ENCODE data around the gene DEPDC4. TPM values are rescaled to one million over a fixed set of nuclear protein-coding genes. Genes with fewer than 3 reads are reported as not detected.
"Not testable (repeated sequence)": the region's sequence is repeated elsewhere in the genome, so short reads cannot be mapped to it uniquely, and the experiment has no call there.

Gene DEPDC4
- total RNA-seq, 4 donors from 2014 or later: 1.2 TPM; not detected in 3

DNA sequence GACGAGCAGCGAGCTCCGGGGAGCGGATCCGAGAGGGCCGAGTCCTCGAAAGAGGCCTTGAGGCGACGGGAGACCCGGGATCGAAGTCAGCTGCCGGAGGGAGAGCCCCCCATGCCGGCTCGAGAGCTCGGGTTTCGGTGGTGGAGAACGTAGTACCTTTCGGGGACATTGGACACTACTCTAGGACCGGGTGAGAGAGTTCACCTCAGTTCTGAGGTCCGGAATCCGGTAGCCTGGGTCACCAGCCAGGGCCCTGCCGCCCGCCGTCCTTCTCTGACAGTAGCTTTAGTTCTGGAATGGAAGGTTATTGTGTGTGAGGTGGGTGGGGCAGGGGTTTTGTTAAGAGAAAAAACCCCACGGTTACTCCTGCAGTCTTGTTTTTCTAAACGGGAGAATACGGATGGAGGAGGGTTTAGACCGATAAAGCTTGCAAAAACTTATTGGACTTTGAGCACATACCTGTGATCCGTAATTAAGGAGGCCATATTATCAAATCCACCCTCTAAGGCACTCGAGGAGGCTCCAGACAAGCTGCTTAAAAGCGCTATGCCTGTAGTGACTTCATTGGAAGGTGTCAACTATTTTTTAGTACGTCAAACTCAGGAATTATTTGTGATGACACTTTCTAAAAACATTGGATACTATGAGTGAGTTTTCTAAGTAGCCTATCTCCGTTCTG is 863 bp upstream of the DEPDC4 start:
- Histone ChIP-seq H3K4me1 (peaks cover 0 to 49% (median 25%) of the 10 kb centered on the region in 4 donors), H3K27me3 (no peaks in the 10 kb centered on the region)

DNA sequence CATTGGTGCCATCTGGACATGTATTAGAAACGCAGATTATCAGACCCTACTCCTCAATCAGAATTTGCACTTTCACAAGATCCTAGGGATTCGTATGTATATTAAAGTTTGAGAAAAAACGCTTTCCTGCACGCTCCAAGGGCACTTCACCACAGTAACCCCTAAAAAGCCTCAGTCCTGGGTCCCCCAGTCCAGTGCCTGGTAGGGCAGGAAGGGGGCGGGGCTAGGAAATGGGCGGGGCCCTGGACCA is 369 bp downstream of the DEPDC4 start:
- WGBS, 2 donors: 2% methylated on average over 6 of the region's 6 CpGs
- no peaks in the 10 kb centered on the region for H3K36me3 ChIP-seq
- H3K4me3 ChIP-seq: peak overlapping the region; percentile 69 to 93 (median 85)
- peak; percentile 89 to 96 for DNase-seq (ENCODE audit: low spot score in 2 of 2)
- TF ChIP-seq POLR2A (IDR thresholded peaks at IDR 0.05) (no peak), EP300 (IDR thresholded peaks at IDR 0.05) (no peak)
- TF ChIP-seq, protein P1, sequence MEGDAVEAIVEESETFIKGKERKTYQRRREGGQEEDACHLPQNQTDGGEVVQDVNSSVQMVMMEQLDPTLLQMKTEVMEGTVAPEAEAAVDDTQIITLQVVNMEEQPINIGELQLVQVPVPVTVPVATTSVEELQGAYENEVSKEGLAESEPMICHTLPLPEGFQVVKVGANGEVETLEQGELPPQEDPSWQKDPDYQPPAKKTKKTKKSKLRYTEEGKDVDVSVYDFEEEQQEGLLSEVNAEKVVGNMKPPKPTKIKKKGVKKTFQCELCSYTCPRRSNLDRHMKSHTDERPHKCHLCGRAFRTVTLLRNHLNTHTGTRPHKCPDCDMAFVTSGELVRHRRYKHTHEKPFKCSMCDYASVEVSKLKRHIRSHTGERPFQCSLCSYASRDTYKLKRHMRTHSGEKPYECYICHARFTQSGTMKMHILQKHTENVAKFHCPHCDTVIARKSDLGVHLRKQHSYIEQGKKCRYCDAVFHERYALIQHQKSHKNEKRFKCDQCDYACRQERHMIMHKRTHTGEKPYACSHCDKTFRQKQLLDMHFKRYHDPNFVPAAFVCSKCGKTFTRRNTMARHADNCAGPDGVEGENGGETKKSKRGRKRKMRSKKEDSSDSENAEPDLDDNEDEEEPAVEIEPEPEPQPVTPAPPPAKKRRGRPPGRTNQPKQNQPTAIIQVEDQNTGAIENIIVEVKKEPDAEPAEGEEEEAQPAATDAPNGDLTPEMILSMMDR (IDR thresholded peaks at IDR 0.05): no peak
- no peaks in the 10 kb centered on the region for H3K27me3 ChIP-seq
- H3K9me3 ChIP-seq: no peaks in the 10 kb centered on the region
- H3K27ac ChIP-seq: peak overlapping the region; percentile 88 to 98 (median 96)
- peaks cover 0 to 41% (median 22%) of the 10 kb centered on the region in 4 donors for H3K4me1 ChIP-seq

More for the DNA sequence above, 863 bp upstream of the DEPDC4 start:
- no peaks in the 10 kb centered on the region for H3K36me3 ChIP-seq
- peak in 1 of 2 donors; percentile 10 for DNase-seq (ENCODE audit: low spot score in 2 of 2)
- peak overlapping the region; percentile 88 to 98 (median 96) for H3K27ac ChIP-seq
- TF ChIP-seq EP300 (IDR thresholded peaks at IDR 0.05) (no peak), POLR2A (IDR thresholded peaks at IDR 0.05) (no peak)
- TF ChIP-seq, protein P1 (IDR thresholded peaks at IDR 0.05): no peak
- H3K4me3 ChIP-seq: peak overlapping the region; percentile 69 to 93 (median 85)
- WGBS, 2 donors: 1% methylated on average over 32 to 33 of the region's 33 CpGs
- H3K9me3 ChIP-seq: no peaks in the 10 kb centered on the region

DNA sequence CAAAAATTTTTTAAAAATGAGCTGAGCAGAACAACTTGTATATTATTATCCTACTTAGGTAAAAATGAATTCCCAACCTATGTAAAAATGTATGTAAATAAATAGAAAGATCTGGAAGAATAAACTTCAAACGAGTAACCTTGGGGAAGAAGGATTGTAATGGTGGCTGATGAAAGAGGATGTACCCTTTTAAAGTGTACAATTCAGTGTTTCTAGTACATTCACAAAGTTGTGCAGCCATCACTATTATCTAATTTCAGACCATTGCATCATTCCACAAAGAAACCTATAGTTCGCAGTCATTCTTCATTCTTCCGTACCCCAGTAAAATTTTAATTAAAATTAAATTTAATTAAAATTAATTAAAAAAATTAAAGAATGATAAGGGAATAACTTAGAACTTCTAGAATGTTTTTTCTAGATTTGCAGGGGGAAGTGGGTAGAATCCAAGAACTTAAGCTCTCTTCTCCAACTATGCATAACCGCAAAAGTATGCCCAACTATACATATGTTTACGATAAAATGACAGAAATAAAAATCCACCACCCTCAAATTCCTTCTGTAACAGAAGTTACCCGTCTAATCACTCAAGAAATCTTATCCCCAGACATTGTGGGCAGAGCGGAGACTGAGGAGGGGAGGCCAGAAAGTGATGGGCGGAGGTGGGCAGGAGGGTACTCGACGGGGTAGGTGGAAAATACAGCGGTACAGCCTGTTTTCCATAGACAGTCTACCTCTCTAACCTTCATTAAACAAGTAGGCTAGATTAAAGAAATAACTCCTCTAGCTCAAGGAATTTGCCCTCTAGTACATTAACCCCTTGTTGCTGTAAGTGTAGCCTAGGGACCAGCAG is 921 bp downstream of the DEPDC4 start:
- TF ChIP-seq, protein P1 (IDR thresholded peaks at IDR 0.05): no peak
- TF ChIP-seq EP300 (IDR thresholded peaks at IDR 0.05) (no peak), POLR2A (IDR thresholded peaks at IDR 0.05) (no peak)
- no peak for DNase-seq (ENCODE audit: low spot score in 2 of 2)
- peak overlapping the region; percentile 88 to 98 (median 96) for H3K27ac ChIP-seq
- no peaks in the 10 kb centered on the region for H3K36me3 ChIP-seq
- no peaks in the 10 kb centered on the region for H3K27me3 ChIP-seq
- peak overlapping the region; percentile 69 to 93 (median 85) for H3K4me3 ChIP-seq
- WGBS, 2 donors: 71% methylated on average over 11 of the region's 11 CpGs
- peaks cover 0 to 36% (median 20%) of the 10 kb centered on the region in 4 donors for H3K4me1 ChIP-seq
- H3K9me3 ChIP-seq: no peaks in the 10 kb centered on the region

DNA sequence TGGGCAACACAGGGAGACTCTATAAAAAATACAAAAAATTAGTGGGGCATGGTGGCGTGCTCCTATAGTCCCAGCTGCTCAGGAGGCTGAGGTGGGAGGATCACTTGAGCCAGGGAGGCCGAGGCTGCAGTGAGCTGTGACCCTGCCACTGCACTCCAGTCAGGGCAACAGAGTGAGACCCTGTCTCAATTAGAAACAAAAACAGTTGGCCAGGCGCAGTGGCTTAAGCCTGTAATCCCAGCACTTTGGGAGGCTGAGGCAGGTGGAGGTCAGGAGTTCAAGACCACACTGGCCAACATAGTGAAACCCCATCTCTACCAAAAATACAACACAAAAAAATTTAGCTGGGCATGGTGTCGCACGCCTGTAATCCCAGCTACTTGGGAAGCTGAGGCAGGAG is 1.8 kb downstream of the DEPDC4 start:
- not testable (repeated sequence) for H3K36me3 ChIP-seq; H3K9me3 ChIP-seq; H3K27me3 ChIP-seq; H3K4me3 ChIP-seq; DNase-seq (ENCODE audit: low spot score in 2 of 2); H3K27ac ChIP-seq
- H3K4me1 ChIP-seq: peaks cover 0 to 27% (median 18%) of the 10 kb centered on the region in 4 donors
- 95 to 97% methylated on average over 5 of the region's 5 CpGs for WGBS, 2 donors

DNA sequence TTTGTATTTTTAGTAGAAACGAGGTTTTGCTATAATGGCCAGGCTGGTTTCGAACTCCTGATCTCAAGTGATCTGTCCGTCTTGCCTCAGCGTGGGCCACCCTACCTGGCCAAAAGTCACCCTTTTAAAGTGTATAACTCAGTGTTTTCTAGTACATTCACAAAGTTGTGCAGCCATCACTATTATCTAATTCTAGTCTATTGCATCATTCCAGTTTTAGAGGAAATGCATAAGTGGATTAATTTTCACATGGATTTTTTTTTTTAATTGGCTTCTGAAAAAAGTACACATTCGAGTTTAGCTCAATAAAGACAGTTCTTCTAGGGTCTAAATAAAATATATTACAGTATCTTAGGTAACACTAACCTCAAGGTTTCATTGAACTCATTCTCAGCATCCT is 3.7 kb downstream of the DEPDC4 start:
- Histone ChIP-seq H3K27ac (no peak overlapping the region), H3K27me3 (no peaks in the 10 kb centered on the region), H3K36me3 (no peaks in the 10 kb centered on the region), H3K9me3 (no peaks in the 10 kb centered on the region), H3K4me1 (peaks cover 0 to 8% (median under 1%) of the 10 kb centered on the region in 4 donors), H3K4me3 (no peak overlapping the region)
- TF ChIP-seq POLR2A (IDR thresholded peaks at IDR 0.05) (no peak), EP300 (IDR thresholded peaks at IDR 0.05) (no peak)
- TF ChIP-seq, protein P1 (IDR thresholded peaks at IDR 0.05): no peak
- no peak for DNase-seq (ENCODE audit: low spot score in 2 of 2)
- 89 to 91% methylated on average over 5 of the region's 5 CpGs for WGBS, 2 donors

Data from tibial nerve (tissue), 4 donors.